Peyer's patch (tissue), 4 donors: ENCODE data around the gene RNF130.

ENCODE experiments used
- POLR2A ChIP-seq, 2 donors: fragments of 450-650 bp; IDR thresholded peaks; one replicate each; pipeline ENCODE4 v1.5.1; 2017; ENCODE audit warnings: antibody characterized with exemption in 2 of 2, mild to moderate bottlenecking in 2 of 2, moderate library complexity in 2 of 2
- TF ChIP-seq, protein P1 (sequence below), 6 experiments: fragments of 450-650 bp in 4 of 6; fragments of 200-600 bp in 2 of 6; sonication (generic) in 1 of 6; IDR thresholded peaks; one replicate each; pipeline ENCODE4 v1.5.1; 2017 to 2019; ENCODE audit warnings: antibody characterized with exemption in 6 of 6, mild to moderate bottlenecking in 3 of 6, moderate library complexity in 1 of 6

- TF ChIP-seq, protein P1, sequence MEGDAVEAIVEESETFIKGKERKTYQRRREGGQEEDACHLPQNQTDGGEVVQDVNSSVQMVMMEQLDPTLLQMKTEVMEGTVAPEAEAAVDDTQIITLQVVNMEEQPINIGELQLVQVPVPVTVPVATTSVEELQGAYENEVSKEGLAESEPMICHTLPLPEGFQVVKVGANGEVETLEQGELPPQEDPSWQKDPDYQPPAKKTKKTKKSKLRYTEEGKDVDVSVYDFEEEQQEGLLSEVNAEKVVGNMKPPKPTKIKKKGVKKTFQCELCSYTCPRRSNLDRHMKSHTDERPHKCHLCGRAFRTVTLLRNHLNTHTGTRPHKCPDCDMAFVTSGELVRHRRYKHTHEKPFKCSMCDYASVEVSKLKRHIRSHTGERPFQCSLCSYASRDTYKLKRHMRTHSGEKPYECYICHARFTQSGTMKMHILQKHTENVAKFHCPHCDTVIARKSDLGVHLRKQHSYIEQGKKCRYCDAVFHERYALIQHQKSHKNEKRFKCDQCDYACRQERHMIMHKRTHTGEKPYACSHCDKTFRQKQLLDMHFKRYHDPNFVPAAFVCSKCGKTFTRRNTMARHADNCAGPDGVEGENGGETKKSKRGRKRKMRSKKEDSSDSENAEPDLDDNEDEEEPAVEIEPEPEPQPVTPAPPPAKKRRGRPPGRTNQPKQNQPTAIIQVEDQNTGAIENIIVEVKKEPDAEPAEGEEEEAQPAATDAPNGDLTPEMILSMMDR (IDR thresholded peaks at IDR 0.05) = no peak
- no peak for TF ChIP-seq POLR2A (IDR thresholded peaks at IDR 0.05)
These were observed 12.0 kb upstream of the RNF130 start for GRCh38 chr5:180083529-180084060.
